Retinal pigment epithelial cell (primary cell): Measurements from ENCODE around the gene OR13G1.
"Not testable (repeated sequence)": the region's sequence is repeated elsewhere in the genome, so short reads cannot be mapped to it uniquely, and the experiment has no call there.

Experiments
- DNase-seq: peaks from one replicate; pipeline ENCODE4 v3.0.0-alpha.2; 2010; ENCODE audit warnings: low read depth
- H3K4me3 ChIP-seq: 2 replicates; pipeline ENCODE4 v1.5.1; 2011; ENCODE audit warnings: mild to moderate bottlenecking, low read length, control low read depth, moderate library complexity
- TF ChIP-seq, protein P1 (sequence below): conservative IDR thresholded peaks from 2 replicates; pipeline ENCODE4 v1.5.1; 2011; ENCODE audit warnings: low read depth, low read length, control low read depth, inconsistent platforms

The OR13G1 gene, protein sequence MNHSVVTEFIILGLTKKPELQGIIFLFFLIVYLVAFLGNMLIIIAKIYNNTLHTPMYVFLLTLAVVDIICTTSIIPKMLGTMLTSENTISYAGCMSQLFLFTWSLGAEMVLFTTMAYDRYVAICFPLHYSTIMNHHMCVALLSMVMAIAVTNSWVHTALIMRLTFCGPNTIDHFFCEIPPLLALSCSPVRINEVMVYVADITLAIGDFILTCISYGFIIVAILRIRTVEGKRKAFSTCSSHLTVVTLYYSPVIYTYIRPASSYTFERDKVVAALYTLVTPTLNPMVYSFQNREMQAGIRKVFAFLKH

DNA sequence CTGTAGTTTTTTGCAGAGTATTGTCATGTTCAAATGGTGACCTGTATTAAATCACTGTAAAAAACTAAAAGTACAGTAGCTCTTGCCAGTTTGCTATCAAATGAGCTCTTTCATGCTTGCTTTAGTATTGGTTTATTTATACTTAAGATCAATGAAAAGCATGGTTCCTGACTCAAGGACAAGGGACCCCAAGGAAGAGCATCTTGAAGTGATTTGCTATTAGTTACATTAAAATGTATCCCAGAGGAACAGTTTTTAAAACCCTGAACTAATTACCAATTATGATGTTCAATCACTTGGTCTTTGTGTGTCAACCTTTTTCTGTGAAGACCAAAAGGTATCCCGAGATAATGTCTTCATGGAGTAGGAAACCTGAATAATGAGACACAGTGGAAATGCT is at the start of gene OR13G1:
Gene OR13G1, minus strand, starts transcription at position 101 of the 400 bp plus-strand sequence. CDS start 6,698 bp downstream, outside the sequence.
- no peak within 1 kb of the TSS for H3K4me3 ChIP-seq
- no peak for DNase-seq
- TF ChIP-seq, protein P1, sequence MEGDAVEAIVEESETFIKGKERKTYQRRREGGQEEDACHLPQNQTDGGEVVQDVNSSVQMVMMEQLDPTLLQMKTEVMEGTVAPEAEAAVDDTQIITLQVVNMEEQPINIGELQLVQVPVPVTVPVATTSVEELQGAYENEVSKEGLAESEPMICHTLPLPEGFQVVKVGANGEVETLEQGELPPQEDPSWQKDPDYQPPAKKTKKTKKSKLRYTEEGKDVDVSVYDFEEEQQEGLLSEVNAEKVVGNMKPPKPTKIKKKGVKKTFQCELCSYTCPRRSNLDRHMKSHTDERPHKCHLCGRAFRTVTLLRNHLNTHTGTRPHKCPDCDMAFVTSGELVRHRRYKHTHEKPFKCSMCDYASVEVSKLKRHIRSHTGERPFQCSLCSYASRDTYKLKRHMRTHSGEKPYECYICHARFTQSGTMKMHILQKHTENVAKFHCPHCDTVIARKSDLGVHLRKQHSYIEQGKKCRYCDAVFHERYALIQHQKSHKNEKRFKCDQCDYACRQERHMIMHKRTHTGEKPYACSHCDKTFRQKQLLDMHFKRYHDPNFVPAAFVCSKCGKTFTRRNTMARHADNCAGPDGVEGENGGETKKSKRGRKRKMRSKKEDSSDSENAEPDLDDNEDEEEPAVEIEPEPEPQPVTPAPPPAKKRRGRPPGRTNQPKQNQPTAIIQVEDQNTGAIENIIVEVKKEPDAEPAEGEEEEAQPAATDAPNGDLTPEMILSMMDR: no peak

DNA sequence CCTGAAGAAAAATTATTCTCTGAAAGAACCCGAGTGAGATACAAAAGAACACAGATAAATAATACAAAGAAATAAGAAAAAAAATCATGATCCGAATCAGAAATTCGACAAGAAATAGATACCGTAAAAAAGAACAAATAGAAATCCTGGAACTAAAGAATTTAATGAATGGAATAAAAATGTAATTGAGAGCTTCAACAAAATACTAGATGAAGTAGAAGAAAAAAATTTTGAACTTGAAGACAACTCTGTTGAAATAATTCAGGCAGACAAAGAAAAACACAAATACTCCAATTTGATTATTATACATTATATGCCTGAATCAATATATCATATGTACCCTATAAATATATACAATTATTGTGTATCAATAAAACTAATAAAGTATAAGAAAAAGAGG is 41.7 kb upstream of the OR13G1 start:
- H3K4me3 ChIP-seq: no peak overlapping the region
- no peak for DNase-seq
- TF ChIP-seq, protein P1: no peak

DNA sequence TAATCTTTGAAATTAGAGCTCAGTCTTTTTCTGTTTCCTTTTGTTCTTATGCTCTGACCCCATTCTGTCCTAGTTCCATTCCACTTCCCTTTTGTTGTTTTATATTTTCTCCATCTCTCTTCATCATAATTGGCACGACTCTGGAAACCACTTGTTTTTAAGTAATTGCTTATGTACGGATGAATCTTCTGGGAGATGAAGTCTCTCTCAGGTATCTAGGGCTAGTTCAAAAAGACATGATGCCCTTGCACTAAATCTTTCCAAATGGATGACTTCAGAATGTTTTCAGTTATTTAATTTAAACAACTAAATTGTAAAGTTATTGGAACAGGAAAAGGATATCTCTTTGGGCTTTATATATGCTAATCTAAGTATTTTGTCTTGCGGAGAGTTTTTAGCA is 37.0 kb upstream of the OR13G1 start, which contains the start of gene OR6F1:
Gene OR6F1, minus strand, starts transcription at position 101 of the 400 bp plus-strand sequence. CDS start 3,891 bp downstream, outside the sequence.
- TF ChIP-seq, protein P1: no peak
- no peak within 1 kb of the TSS for H3K4me3 ChIP-seq
- no peak for DNase-seq

DNA sequence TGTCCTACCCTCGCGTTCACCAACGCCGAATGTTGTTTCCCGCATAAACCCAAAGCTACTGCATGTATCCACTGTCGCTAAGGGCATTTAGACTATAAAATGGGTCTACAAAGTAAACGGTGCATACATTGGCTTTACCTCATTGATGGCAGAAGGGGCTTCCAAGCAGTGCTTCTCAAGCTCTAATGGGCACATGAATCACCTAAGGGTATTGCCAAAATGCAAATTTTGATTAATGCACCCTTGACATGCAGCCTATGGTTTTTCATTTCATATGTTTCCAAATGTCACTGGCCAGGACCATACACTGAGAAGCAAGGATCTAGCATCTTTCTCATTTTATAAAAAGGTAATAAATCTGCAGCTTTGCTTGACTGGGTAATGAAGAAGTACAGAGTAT is 34.2 kb upstream of the OR13G1 start:
- TF ChIP-seq, protein P1: no peak
- H3K4me3 ChIP-seq: no peak overlapping the region
- DNase-seq: no peak

DNA sequence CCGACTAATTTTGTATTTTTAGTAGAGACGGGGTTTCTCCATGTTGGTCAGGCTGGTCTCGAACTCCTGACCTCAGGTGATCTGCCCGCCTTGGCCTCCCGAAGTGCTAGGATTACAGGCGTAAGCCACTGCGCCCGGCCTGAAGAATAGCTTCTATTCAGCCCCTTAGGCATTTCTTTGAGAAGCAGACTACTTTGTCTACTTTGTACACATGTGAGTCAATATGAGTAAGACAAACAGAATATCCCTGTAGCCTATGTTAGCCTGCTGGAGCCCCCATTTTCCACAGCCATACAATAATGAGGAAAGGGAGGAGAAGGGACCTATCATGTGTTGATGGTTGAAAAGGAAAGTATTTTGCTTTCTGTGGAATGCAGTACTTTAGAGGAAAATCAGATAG is 31.1 kb upstream of the OR13G1 start:
- not testable (repeated sequence) for DNase-seq, H3K4me3 ChIP-seq

DNA sequence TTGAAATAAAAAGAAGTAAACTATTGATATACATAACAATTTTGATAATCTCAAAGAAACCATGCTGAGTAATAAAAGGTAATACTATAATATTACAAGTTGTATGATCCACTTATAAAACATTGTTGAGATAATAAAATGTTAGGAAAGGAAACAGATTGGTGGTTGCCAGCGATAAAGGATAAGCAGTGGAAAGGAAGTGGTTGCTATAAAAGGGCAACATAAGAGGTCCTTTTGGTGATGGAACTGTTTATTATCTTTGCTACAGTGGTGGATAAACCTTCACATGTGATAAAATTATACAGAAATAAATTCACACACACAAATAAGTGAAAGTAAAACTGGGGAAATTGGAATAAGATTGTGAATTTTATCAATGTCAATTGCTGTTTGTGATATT is 21.8 kb upstream of the OR13G1 start:
- DNase-seq: no peak
- no peak overlapping the region for H3K4me3 ChIP-seq
- TF ChIP-seq, protein P1: no peak

DNA sequence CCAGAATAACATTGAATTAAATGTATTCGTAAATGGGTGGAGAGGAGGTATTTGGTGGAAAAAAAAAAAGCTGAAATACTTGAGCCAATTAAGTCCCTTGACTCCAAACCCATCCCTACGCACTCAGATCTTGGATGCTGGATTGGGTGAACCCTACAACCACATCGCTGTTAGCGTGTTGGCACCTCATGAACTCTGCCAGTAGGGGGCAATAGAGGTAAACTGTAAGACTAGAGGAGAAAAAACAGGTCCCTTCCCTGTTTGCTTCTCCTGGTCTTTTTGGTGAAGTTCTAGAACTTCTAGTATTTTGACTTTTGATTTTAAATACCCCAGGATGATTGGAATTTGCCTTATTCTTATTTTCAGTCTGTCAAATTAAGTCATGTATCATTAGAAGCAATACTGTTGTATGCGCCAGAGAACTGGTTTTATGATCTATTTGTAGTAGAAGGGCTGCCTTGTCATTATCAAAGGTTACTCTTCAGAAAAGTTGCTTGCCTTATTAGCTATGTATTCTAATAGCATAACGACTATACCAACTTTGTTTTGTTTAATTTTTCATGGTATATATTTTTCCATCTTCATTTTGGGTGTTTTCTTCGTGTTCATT is 1.9 kb upstream of the OR13G1 start:
- no peak overlapping the region for H3K4me3 ChIP-seq
- TF ChIP-seq, protein P1: peak; percentile 90
- peak; percentile 18 for DNase-seq
